ENCODE results near the gene SLC7A9.

The SLC7A9 gene

DNA sequence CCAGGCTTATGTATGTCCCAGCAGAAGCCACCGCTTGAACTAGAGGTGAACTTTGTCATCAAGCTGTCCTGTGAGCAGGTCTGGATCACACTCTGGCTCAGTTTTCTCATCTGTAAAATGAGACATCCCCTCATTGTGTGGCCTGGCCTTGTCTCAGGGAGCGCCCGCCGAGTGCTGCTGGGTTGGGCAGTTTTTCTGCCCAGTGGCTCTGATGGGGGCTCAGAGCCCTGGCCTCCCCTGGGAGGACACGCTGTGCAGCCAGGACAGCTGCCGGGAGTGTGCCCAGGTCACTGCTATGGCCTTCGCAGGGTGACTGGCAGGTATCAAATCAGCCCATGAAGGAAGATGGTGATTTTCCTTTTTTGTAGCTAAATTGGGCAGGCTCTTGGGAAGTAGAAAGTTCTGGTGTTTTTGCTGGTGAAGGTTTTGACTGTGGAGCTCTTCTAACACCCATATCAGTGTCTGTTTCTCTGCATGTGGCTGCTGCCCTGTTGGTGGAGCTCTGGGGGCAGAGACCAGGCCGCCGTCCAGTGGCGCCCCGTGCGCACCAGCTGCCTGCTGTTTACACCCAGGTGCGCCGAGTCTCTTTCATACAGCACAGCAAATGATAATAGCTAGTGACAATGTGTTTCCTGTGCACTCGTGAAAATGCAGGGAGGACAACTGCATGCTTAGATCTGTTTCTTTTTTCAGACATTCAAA, 40.8 kb downstream of the SLC7A9 start:
- no peak for DNase-seq (ENCODE audit: low read depth in 1 of 2, low spot score in 1 of 2)

DNA sequence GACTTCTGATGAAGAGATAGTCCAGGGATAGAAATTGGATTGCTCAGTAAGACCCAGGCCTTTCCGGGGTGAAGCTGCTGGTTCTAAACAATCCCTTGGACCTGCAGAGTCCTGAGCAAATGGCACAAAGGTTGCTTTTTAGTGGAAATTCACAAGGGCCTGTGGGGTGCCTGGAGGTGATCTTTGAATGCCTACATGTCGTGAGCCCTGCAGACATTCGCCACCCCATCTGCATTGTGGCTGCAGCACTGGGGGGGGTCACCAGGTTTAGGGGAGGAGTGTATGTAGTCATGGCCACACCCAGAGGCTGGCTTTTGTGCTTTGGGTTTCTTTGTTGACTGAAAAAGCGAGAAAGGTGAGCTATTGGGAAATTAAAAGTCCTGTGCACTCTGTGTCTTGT, 41.4 kb downstream of the SLC7A9 start:
- DNase-seq (ENCODE audit: low read depth in 1 of 2, low spot score in 1 of 2) = no peak

- no peak for DNase-seq (ENCODE audit: low read depth in 1 of 2, low spot score in 1 of 2)
Measured at GRCh38 chr19:32824916-32825608, 44.5 kb downstream of the SLC7A9 start.

GRCh38 chr19:32824191-32824751, 45.3 kb downstream of the SLC7A9 start:
- no peak for DNase-seq (ENCODE audit: low read depth in 1 of 2, low spot score in 1 of 2)

- DNase-seq (ENCODE audit: low read depth in 1 of 2, low spot score in 1 of 2) = no peak
Measured at GRCh38 chr19:32823747-32824102, 45.8 kb downstream of the SLC7A9 start.

- no peak for DNase-seq (ENCODE audit: low read depth in 1 of 2, low spot score in 1 of 2)
Measured at GRCh38 chr19:32822916-32823746, 46.4 kb downstream of the SLC7A9 start.

GRCh38 chr19:32819419-32820400, 49.9 kb downstream of the SLC7A9 start:
- no peak for DNase-seq (ENCODE audit: low read depth in 1 of 2, low spot score in 1 of 2)

- DNase-seq (ENCODE audit: low read depth in 1 of 2, low spot score in 1 of 2) = no peak
Measured at GRCh38 chr19:32818536-32818935, 51.0 kb downstream of the SLC7A9 start.

DNA sequence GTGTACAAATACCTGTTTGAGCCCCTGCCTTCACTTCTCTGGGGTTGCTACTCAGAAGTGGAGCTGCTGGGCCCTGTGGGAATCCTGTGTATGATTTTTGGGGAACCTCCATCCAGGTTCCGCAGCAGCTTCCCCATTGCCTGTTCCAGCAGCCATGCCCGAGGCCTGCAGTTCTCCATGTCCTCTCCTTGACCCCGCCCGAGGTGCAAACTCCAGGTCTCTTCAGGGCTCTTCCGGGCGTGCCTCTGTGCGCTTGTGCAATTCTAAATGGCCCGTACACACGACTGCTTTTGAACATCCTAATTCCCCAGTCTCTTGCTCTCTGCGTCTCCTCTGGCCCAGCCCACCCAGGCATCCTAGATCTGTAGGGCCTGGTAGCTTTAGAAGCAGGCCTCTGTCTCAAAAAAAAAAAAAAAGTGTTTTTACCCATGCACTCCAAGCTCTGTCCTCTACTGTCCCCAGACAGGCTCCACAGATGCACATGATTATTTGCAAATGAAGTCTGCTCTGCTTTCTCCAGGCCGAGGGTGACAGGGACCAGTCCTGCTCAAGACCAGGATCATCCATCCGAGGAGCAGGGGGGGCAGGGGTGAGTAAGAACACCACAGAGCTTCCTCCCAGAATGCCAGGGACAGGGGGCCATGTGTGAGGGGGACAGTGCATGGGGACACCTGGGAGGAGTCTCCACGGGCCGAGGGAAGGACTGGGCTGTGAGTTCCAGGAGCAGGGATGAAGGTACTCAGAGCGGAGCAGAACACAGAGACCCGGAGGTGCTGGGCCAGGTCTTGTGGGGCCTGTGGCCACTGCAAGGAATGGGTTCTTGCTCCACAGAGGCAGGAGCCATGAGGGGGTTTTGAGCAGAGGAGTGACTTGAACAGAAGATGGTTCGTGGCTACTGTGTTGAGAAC, 51.7 kb downstream of the SLC7A9 start:
- DNase-seq (ENCODE audit: low read depth in 1 of 2, low spot score in 1 of 2) = no peak

- no peak for DNase-seq (ENCODE audit: low read depth in 1 of 2, low spot score in 1 of 2)
Measured at GRCh38 chr19:32816555-32817099, 52.9 kb downstream of the SLC7A9 start.

DNA sequence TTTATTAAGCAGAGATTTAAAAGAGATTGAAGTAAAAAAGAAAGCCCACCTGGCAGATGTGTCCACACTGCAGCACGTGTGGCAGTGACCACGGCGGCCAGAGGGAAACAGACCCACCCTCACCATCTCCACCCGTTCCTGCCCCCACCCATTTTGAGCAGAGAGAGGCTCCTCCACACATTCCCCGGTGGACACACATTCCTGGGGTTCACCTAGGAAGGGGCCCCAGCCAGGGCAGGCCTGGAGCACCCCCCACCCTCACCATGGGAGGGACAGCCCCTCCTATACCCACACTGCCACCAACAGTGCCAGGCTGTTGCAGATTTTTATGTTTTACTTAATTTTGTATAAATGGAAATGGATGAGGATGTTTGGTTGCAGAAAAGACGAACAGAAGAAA, 54.9 kb downstream of the SLC7A9 start:
- DNase-seq (ENCODE audit: low read depth in 1 of 2, low spot score in 1 of 2) = no peak

DNA sequence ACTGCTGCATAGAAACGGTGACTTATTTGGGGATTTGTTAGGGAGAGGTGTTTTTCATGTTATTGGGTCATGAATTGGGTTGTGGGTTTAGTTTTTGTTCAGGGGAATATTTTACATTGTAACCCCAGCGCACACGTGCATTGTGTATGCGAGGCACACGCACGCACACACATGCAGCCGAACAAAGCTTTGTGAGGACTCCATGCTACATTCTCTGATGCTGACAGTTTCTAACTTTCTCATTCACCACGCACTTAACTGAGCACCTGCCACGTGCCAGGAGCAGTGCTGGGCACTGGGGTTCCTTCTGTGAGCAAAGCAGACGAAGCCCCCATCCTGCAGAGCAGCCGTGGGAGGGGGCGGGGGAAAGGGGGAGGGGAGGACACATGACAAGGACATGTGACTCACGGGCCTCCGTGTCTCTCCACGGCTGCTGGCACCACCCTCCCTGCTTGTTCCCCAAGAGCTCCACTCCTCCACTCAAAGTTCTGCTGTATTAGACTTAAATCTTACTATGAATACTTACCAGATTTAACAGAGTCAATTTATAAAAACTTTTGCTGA, 55.6 kb downstream of the SLC7A9 start:
- no peak for DNase-seq (ENCODE audit: low read depth in 1 of 2, low spot score in 1 of 2)

DNA sequence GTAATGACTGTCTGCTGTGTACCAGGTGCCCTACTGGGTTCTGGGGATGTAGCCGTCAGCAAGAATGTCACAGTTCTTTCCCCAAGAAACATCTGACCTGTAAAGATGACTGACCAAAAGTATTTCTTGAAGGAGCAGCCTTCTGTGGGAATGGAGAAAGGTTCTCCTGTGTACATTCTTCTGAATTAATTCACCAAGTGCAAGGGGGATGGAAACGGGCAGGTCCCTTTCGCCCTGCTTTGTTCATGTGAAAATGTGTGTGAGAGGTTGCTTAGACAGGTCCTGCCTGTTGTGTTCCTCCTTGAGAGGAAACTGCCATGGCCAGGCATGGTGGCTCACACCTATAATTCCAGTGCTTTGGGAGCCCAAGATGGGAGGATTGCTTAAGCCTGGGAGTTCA, 57.0 kb downstream of the SLC7A9 start:
- no peak for DNase-seq (ENCODE audit: low read depth in 1 of 2, low spot score in 1 of 2)

- no peak for DNase-seq (ENCODE audit: low read depth in 1 of 2, low spot score in 1 of 2)
Measured at GRCh38 chr19:32812036-32812435, 57.5 kb downstream of the SLC7A9 start.

DNA sequence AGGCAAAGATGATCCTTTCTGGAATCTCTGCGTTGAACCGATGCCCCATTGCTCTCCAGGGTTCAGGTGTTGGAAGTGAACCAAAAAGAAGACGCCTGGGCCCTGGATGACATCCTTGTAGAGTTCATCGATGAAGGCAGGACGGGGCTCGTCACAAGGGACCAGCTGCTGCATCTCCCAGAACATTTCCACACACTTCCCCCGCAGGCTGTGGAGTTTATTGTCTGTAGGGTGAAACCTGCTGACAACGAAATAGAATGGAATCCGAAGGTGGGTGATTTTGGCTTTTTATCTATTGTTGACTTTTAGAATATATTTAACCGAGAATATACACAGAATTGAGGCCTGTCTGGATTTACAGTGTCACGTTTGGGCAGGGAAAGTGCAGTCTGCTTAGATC, 58.4 kb downstream of the SLC7A9 start:
- no peak for DNase-seq (ENCODE audit: low read depth in 1 of 2, low spot score in 1 of 2)

- DNase-seq (ENCODE audit: low read depth in 1 of 2, low spot score in 1 of 2) = no peak
Measured at GRCh38 chr19:32810452-32810851, 59.1 kb downstream of the SLC7A9 start.

GRCh38 chr19:32809754-32810153, 59.8 kb downstream of the SLC7A9 start:
- no peak for DNase-seq (ENCODE audit: low read depth in 1 of 2, low spot score in 1 of 2)

DNA sequence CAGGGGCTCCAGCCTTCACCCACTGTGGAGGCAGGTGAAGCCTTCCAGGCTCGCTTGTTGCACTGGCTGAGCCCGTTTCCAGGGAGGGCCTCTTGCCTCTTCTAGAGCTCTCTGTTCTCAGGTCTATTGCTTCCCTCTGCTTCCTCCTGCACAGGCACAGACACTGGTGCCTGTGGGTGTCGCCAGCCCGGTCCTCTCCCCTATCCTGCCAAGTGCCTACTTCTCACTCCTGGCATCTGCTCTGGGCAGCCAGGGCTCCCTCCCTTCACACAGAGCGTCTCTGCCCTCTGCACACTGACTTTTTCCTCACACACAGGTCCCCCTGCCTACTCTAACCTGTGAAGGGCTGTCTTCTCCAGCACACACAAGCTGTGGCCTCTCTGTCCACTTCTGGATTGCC, 60.3 kb downstream of the SLC7A9 start:
- no peak for DNase-seq (ENCODE audit: low read depth in 1 of 2, low spot score in 1 of 2)

- DNase-seq (ENCODE audit: low read depth in 1 of 2, low spot score in 1 of 2) = no peak
Measured at GRCh38 chr19:32808236-32808635, 61.3 kb downstream of the SLC7A9 start.

All from activated T-helper 1 cell treated with anti-CD3 and anti-CD28 coated beads, Interleukin-2, amount 50 U/mL, for 16 hours (primary cell).